ENCODE results near the gene HPCA. TPM values are rescaled to one million over a fixed set of nuclear protein-coding genes. Genes with fewer than 3 reads are reported as not detected.

The HPCA gene
- total and polyA plus RNA-seq, 7 donors: 1.2 to 1.9 (median 1.8) TPM; not detected in 4

GRCh38 chr1:32867151-32867550 lies 19.1 kb upstream of the HPCA start:
- peaks cover 0 to 24% (median 0%) of the 10 kb centered on the region in 4 donors for H3K36me3 ChIP-seq
- H3K27me3 ChIP-seq: peaks cover 0 to 4% (median 0%) of the 10 kb centered on the region in 3 donors
- H3K4me1 ChIP-seq: peaks cover 0 to 25% (median 18%) of the 10 kb centered on the region in 4 donors
- no peak overlapping the region for H3K4me3 ChIP-seq
- H3K9me3 ChIP-seq: no peaks in the 10 kb centered on the region
- intact Hi-C loops (cut with DNase I): no loop called here
- WGBS, 2 donors: 94 to 95% methylated on average over 5 of the region's 5 CpGs
- TF ChIP-seq EP300 (IDR thresholded peaks at IDR 0.05) (no peak), POLR2A (IDR thresholded peaks at IDR 0.05) (no peak), POLR2AphosphoS5 (IDR thresholded peaks at IDR 0.05) (no peak), CTCF (IDR thresholded peaks at IDR 0.05) (no peak)
- no peak for DNase-seq
- H3K27ac ChIP-seq: no peak overlapping the region

- H3K4me3 ChIP-seq: no peak overlapping the region
- H3K36me3 ChIP-seq: peaks cover 0 to 19% (median 0%) of the 10 kb centered on the region in 4 donors
- intact Hi-C loops (cut with DNase I): no loop called here
- no peak overlapping the region for H3K27ac ChIP-seq
- H3K9me3 ChIP-seq: no peaks in the 10 kb centered on the region
- H3K27me3 ChIP-seq: peaks cover 0 to 4% (median 0%) of the 10 kb centered on the region in 3 donors
- peaks cover 0 to 30% (median 18%) of the 10 kb centered on the region in 4 donors for H3K4me1 ChIP-seq
- WGBS, 2 donors: 94 to 97% methylated on average over 7 of the region's 7 CpGs
- no peak for TF ChIP-seq CTCF (IDR thresholded peaks at IDR 0.05)
- TF ChIP-seq POLR2AphosphoS5 (IDR thresholded peaks at IDR 0.05): no peak
- no peak for TF ChIP-seq POLR2A (IDR thresholded peaks at IDR 0.05)
- no peak for TF ChIP-seq EP300 (IDR thresholded peaks at IDR 0.05)
- no peak for DNase-seq
These were observed 18.6 kb upstream of the HPCA start for GRCh38 chr1:32867671-32868070.

- peaks cover 0 to 15% (median 0%) of the 10 kb centered on the region in 4 donors for H3K36me3 ChIP-seq
- 95 to 96% methylated on average over 13 of the region's 13 CpGs for WGBS, 2 donors
- H3K27ac ChIP-seq: no peak overlapping the region
- H3K4me1 ChIP-seq: peaks cover 0 to 33% (median 18%) of the 10 kb centered on the region in 4 donors
- H3K27me3 ChIP-seq: peaks cover 0 to 4% (median 0%) of the 10 kb centered on the region in 3 donors
- intact Hi-C loops (cut with DNase I): no loop called here
- no peaks in the 10 kb centered on the region for H3K9me3 ChIP-seq
- H3K4me3 ChIP-seq: no peak overlapping the region
- TF ChIP-seq EP300 (IDR thresholded peaks at IDR 0.05): no peak
- TF ChIP-seq POLR2A (IDR thresholded peaks at IDR 0.05): no peak
- no peak for DNase-seq
These were observed 18.2 kb upstream of the HPCA start for GRCh38 chr1:32868085-32868484.

GRCh38 chr1:32868806-32869455 lies 17.4 kb upstream of the HPCA start:
- DNase-seq: no peak
- peaks cover 0 to 4% (median 0%) of the 10 kb centered on the region in 3 donors for H3K27me3 ChIP-seq
- 89 to 95% methylated on average over 9 of the region's 9 CpGs for WGBS, 2 donors
- intact Hi-C loops (cut with DNase I): no loop called here
- H3K4me3 ChIP-seq: no peak overlapping the region
- no peak for TF ChIP-seq EP300 (IDR thresholded peaks at IDR 0.05)
- TF ChIP-seq POLR2AphosphoS5 (IDR thresholded peaks at IDR 0.05): no peak
- no peak for TF ChIP-seq POLR2A (IDR thresholded peaks at IDR 0.05)
- no peak for TF ChIP-seq CTCF (IDR thresholded peaks at IDR 0.05)
- no peaks in the 10 kb centered on the region for H3K9me3 ChIP-seq
- H3K36me3 ChIP-seq: peaks cover 0 to 7% (median 0%) of the 10 kb centered on the region in 4 donors
- peaks cover 0 to 33% (median 18%) of the 10 kb centered on the region in 4 donors for H3K4me1 ChIP-seq
- H3K27ac ChIP-seq: no peak overlapping the region

- Histone ChIP-seq H3K4me3 (peak overlapping the region in 3 of 4 donors; percentile 42 to 56 (median 54)), H3K27ac (peak overlapping the region in 1 of 4 donors; percentile 48), H3K36me3 (peaks cover 0 to 7% (median 0%) of the 10 kb centered on the region in 4 donors), H3K27me3 (peaks cover 0 to 4% (median 0%) of the 10 kb centered on the region in 3 donors), H3K9me3 (no peaks in the 10 kb centered on the region), H3K4me1 (peaks cover 0 to 33% (median 18%) of the 10 kb centered on the region in 4 donors)
- TF ChIP-seq POLR2A (IDR thresholded peaks at IDR 0.05) (no peak), CTCF (IDR thresholded peaks at IDR 0.05) (no peak), EP300 (IDR thresholded peaks at IDR 0.05) (no peak), POLR2AphosphoS5 (IDR thresholded peaks at IDR 0.05) (no peak)
- WGBS, 2 donors: 69 to 70% methylated on average over 16 of the region's 16 CpGs
- DNase-seq: no peak
- intact Hi-C loops (cut with DNase I): loop anchor here (5.0 kb wide), 2 partner anchors 158 to 212 kb away; partner anchors contain the start of gene AZIN2
These were observed 16.2 kb upstream of the HPCA start for GRCh38 chr1:32869923-32870614.
